GM11168 (cell line): Measurements from ENCODE around the gene RITA1.
"Not testable (repeated sequence)": the region's sequence is repeated elsewhere in the genome, so short reads cannot be mapped to it uniquely, and the experiment has no call there.

ENCODE experiments used
- in situ Hi-C: fragments of 300-500 bp; cut with MboI; formaldehyde crosslinking; loops from one replicate; pipeline ENCODE4 v1.12.0; 2022; ENCODE audit warnings: low sequenced_read_pairs; ENCODE audit not compliant: unreplicated experiment

RITA1 gene

GRCh38 chr12:113200021-113200797 is 14.7 kb downstream of the RITA1 start:
- in situ Hi-C loops: no loop called here

- in situ Hi-C loops: no loop called here
Observed at GRCh38 chr12:113201187-113202177, 16.0 kb downstream of the RITA1 start.

- in situ Hi-C loops: no loop called here
Observed at GRCh38 chr12:113202300-113203075, 17.0 kb downstream of the RITA1 start.

GRCh38 chr12:113203852-113204760 is 18.6 kb downstream of the RITA1 start:
- in situ Hi-C loops: no loop called here

GRCh38 chr12:113204804-113205203 is 19.3 kb downstream of the RITA1 start:
- in situ Hi-C loops: no loop called here

- in situ Hi-C loops: not testable (repeated sequence)
Observed at GRCh38 chr12:113206802-113207201, 21.3 kb downstream of the RITA1 start.

- in situ Hi-C loops: no loop called here
Observed at GRCh38 chr12:113207613-113208040, 22.1 kb downstream of the RITA1 start.

GRCh38 chr12:113208041-113208934 is 22.8 kb downstream of the RITA1 start:
- in situ Hi-C loops: no loop called here

GRCh38 chr12:113211160-113211559 is 25.6 kb downstream of the RITA1 start:
- in situ Hi-C loops: no loop called here

- in situ Hi-C loops: no loop called here
Observed at GRCh38 chr12:113214895-113215400, 29.4 kb downstream of the RITA1 start.

- in situ Hi-C loops: no loop called here
Observed at GRCh38 chr12:113216027-113216426, 30.5 kb downstream of the RITA1 start.

GRCh38 chr12:113220593-113221180 is 35.2 kb downstream of the RITA1 start:
- in situ Hi-C loops: no loop called here

GRCh38 chr12:113221181-113221996 is 35.9 kb downstream of the RITA1 start, which contains the start of gene TPCN1:
Gene TPCN1 (plus strand): TSS chr12:113221464. CDS start chr12:113226853, 5,389 bp downstream.
- in situ Hi-C loops: no loop called here

GRCh38 chr12:113221997-113222729 is 36.6 kb downstream of the RITA1 start:
- in situ Hi-C loops: no loop called here

GRCh38 chr12:113222730-113223531 is 37.4 kb downstream of the RITA1 start:
- in situ Hi-C loops: no loop called here
